H1 (cell line): ENCODE data around the gene ABL1. TPM values are rescaled to one million over a fixed set of nuclear protein-coding genes. Genes with fewer than 3 reads are reported as not detected.

ENCODE experiments used
- CTCF ChIA-PET: fragments of 300-600 bp; sonication (Branson Sonifier 250); formaldehyde crosslinking; loops from one replicate; lab custom pipeline; 2021; ENCODE audit not compliant: partially characterized antibody; lab: Charles Lee
- POLR2A ChIA-PET: fragments of 300-600 bp; sonication (Branson Sonifier 250); formaldehyde crosslinking; loops from one replicate; lab custom pipeline; 2021; ENCODE audit warnings: inconsistent platforms; ENCODE audit not compliant: partially characterized antibody; lab: Charles Lee
- DNase-seq, 2 experiments: peaks; one replicate each; pipeline versions ENCODE4 v3.0.0 to v3.0.0-alpha.2; 2010 to 2022; ENCODE audit warnings: low spot score in 2 of 2, low read depth in 1 of 2, mixed read lengths in 1 of 2
- FAIRE-seq: peaks from 2 replicates; lab custom pipeline; 2011; peaks lifted over from hg19 to GRCh38; lab: Jason Lieb, UNC
- H2AFZ ChIP-seq: 2 replicates; pipeline ENCODE4 v1.8.1; 2012; ENCODE audit warnings: low read length, inconsistent platforms
- H2AK5ac ChIP-seq: 2 replicates; pipeline ENCODE4 v1.6.1; 2013; ENCODE audit warnings: low read depth, low read length
- H2BK120ac ChIP-seq: replicated peaks from 2 replicates; pipeline ENCODE3; 2013; ENCODE audit warnings: low read depth, low read length, inconsistent platforms
- H2BK12ac ChIP-seq: 2 replicates; pipeline ENCODE4 v1.6.1; 2013; ENCODE audit warnings: low read depth, low read length
- H2BK15ac ChIP-seq: 2 replicates; pipeline ENCODE4 v1.6.1; 2013; ENCODE audit warnings: low read length
- H2BK20ac ChIP-seq: 2 replicates; pipeline ENCODE4 v1.6.1; 2013; ENCODE audit warnings: low read length
- H2BK5ac ChIP-seq: 2 replicates; pipeline ENCODE4 v1.6.1; 2013; ENCODE audit warnings: low read depth, low read length
- H3K14ac ChIP-seq: 2 replicates; pipeline ENCODE4 v1.6.1; 2013; ENCODE audit warnings: inconsistent platforms; ENCODE audit not compliant: insufficient read length
- H3K18ac ChIP-seq: 2 replicates; pipeline ENCODE4 v1.6.1; 2013; ENCODE audit warnings: low read length; ENCODE audit errors: extremely low read depth
- H3K23ac ChIP-seq: 2 replicates; pipeline ENCODE4 v1.6.1; 2013; ENCODE audit warnings: inconsistent platforms; ENCODE audit not compliant: insufficient read length
- H3K23me2 ChIP-seq: 2 replicates; pipeline ENCODE4 v1.6.1; 2013; ENCODE audit warnings: low read depth, low read length
- H3K27ac ChIP-seq: 2 replicates; pipeline ENCODE4 v1.6.1; 2011; ENCODE audit warnings: low read depth, low read length, inconsistent platforms
- H3K27me3 ChIP-seq, 4 experiments: replicated peaks in 1 of 4; 1 replicate in 1 of 4; 2 replicates in 3 of 4; pipeline versions ENCODE4 v1.6.1 to v1.8.1; 2011 to 2013; ENCODE audit warnings: low read length in 3 of 4, mild to moderate bottlenecking in 3 of 4, inconsistent platforms in 2 of 4, mixed read lengths in 2 of 4, moderate library complexity in 1 of 4; ENCODE audit not compliant: control insufficient read depth in 3 of 4, insufficient read depth in 3 of 4; ENCODE audit errors: extremely low read depth in 1 of 4
- H3K36me3 ChIP-seq, 4 experiments: 2 replicates each; pipeline versions ENCODE4 v1.6.1 to v1.8.1; 2011 to 2013; ENCODE audit warnings: mild to moderate bottlenecking in 4 of 4, low read length in 3 of 4, moderate library complexity in 2 of 4, control low read depth in 1 of 4, inconsistent platforms in 1 of 4; ENCODE audit not compliant: insufficient read depth in 4 of 4, control insufficient read depth in 2 of 4
- H3K4ac ChIP-seq: replicated peaks from 2 replicates; pipeline ENCODE3; 2013; ENCODE audit warnings: low read length, low read depth, mixed read lengths, inconsistent platforms; ENCODE audit not compliant: insufficient read length
- H3K4me1 ChIP-seq, 4 experiments: replicated peaks in 1 of 4; 1 replicate in 1 of 4; 2 replicates in 3 of 4; pipeline versions ENCODE4 v1.6.1 to v1.8.1; 2011 to 2013; ENCODE audit warnings: low read length in 3 of 4, inconsistent platforms in 2 of 4, mixed read lengths in 1 of 4; ENCODE audit not compliant: insufficient read depth in 4 of 4, control insufficient read depth in 3 of 4
- H3K4me2 ChIP-seq, 2 experiments: 2 replicates each; pipeline versions ENCODE4 v1.6.1 to v1.8.1; 2011 to 2013; ENCODE audit warnings: low read depth in 2 of 2, low read length in 2 of 2, control low read depth in 1 of 2, inconsistent platforms in 1 of 2, mild to moderate bottlenecking in 1 of 2; ENCODE audit not compliant: insufficient read depth in 1 of 2
- H3K4me3 ChIP-seq, 4 experiments: fragments of 200-600, 300-600 bp in 1 of 4; sonication (generic), shearing (Covaris generic), sonication (Bioruptor Twin) in 1 of 4; 2 replicates each; pipeline versions ENCODE4 v1.5.1 to v1.8.1; 2011 to 2016; ENCODE audit warnings: low read length in 4 of 4, low read depth in 3 of 4, control low read depth in 2 of 4, inconsistent platforms in 2 of 4, mild to moderate bottlenecking in 2 of 4, mixed read lengths in 1 of 4, moderate library complexity in 1 of 4; ENCODE audit not compliant: insufficient read depth in 2 of 4; ENCODE audit errors: extremely low read depth in 1 of 4
- H3K56ac ChIP-seq: replicated peaks from 2 replicates; pipeline ENCODE3; 2013; ENCODE audit warnings: low read depth, mild to moderate bottlenecking, mixed read lengths, low read length, inconsistent platforms; ENCODE audit not compliant: insufficient read length
- H3K79me1 ChIP-seq: 2 replicates; pipeline ENCODE4 v1.6.1; 2013; ENCODE audit warnings: low read depth, low read length, control low read depth
- H3K79me2 ChIP-seq, 2 experiments: 2 replicates each; pipeline versions ENCODE4 v1.6.1 to v1.8.1; 2012 to 2013; ENCODE audit warnings: low read length in 2 of 2, mild to moderate bottlenecking in 2 of 2, inconsistent platforms in 1 of 2; ENCODE audit not compliant: insufficient read depth in 2 of 2, control insufficient read depth in 1 of 2
- H3K9ac ChIP-seq, 4 experiments: replicated peaks in 1 of 4; 1 replicate in 1 of 4; 2 replicates in 3 of 4; pipeline versions ENCODE4 v1.6.1 to v1.8.1; 2011 to 2013; ENCODE audit warnings: low read depth in 3 of 4, low read length in 3 of 4, control low read depth in 2 of 4, mild to moderate bottlenecking in 2 of 4, moderate library complexity in 2 of 4, inconsistent platforms in 1 of 4; ENCODE audit errors: extremely low read depth in 1 of 4
- H3K9me3 ChIP-seq, 2 experiments: 2 replicates each; pipeline versions ENCODE4 v1.6.1 to v1.8.1; 2012 to 2013; ENCODE audit warnings: mild to moderate bottlenecking in 2 of 2, moderate library complexity in 2 of 2, control low read depth in 1 of 2, inconsistent platforms in 1 of 2, low read depth in 1 of 2, low read length in 1 of 2, mixed read lengths in 1 of 2; ENCODE audit not compliant: insufficient read depth in 2 of 2
- H4K20me1 ChIP-seq, 2 experiments: replicated peaks in 1 of 2; 2 replicates each; pipeline versions ENCODE3 to v1.8.1; 2011 to 2013; ENCODE audit warnings: inconsistent platforms in 2 of 2, low read length in 2 of 2, mild to moderate bottlenecking in 1 of 2; ENCODE audit not compliant: insufficient read depth in 2 of 2, control insufficient read depth in 1 of 2
- H4K5ac ChIP-seq: 2 replicates; pipeline ENCODE4 v1.6.1; 2013; ENCODE audit warnings: low read length, low read depth, mixed read lengths, inconsistent platforms; ENCODE audit not compliant: insufficient read length
- H4K8ac ChIP-seq: 2 replicates; pipeline ENCODE4 v1.8.0; 2013; ENCODE audit warnings: mild to moderate bottlenecking, moderate library complexity, low read length, inconsistent platforms; ENCODE audit not compliant: insufficient read depth; ENCODE audit errors: extremely low read depth
- H4K91ac ChIP-seq: replicated peaks from 2 replicates; pipeline ENCODE3; 2013; ENCODE audit warnings: low read length, mixed read lengths, inconsistent platforms; ENCODE audit not compliant: insufficient read length
- BCL11A ChIP-seq, 2 experiments: IDR thresholded peaks; one replicate each; pipeline ENCODE4 v1.6.1; 2011; ENCODE audit warnings: low read depth in 2 of 2, low read length in 2 of 2, mild to moderate bottlenecking in 2 of 2
- CBX8 ChIP-seq: fragments of 300-800, 300-1000 bp; sonication (generic); IDR thresholded peaks from 2 replicates; pipeline ENCODE4 v1.7.1; 2016; ENCODE audit warnings: low read depth, low read length, borderline replicate concordance
- GABPA ChIP-seq: IDR thresholded peaks from 2 replicates; pipeline ENCODE4 v1.6.1; 2011; ENCODE audit warnings: mild to moderate bottlenecking, low read length, moderate library complexity, borderline replicate concordance; ENCODE audit not compliant: insufficient read depth
- JUN ChIP-seq: IDR thresholded peaks from 2 replicates; pipeline ENCODE4 v1.6.1; 2011; ENCODE audit warnings: low read depth, mild to moderate bottlenecking, improper control_type of control experiment, low read length
- PHF8 ChIP-seq: fragments of 200-600 bp; sonication (generic); conservative IDR thresholded peaks from 2 replicates; pipeline ENCODE4 v1.7.1; 2012; ENCODE audit warnings: low read depth, mild to moderate bottlenecking, inconsistent platforms, low read length, moderate library complexity
- RFX5 ChIP-seq: IDR thresholded peaks from 2 replicates; pipeline ENCODE4 v1.6.1; 2011; ENCODE audit warnings: low read depth, low read length, improper control_type of control experiment, borderline replicate concordance
- RXRA ChIP-seq: IDR thresholded peaks from 2 replicates; pipeline ENCODE4 v1.6.1; 2011; ENCODE audit warnings: low read depth, mild to moderate bottlenecking, low read length, moderate library complexity; ENCODE audit not compliant: insufficient read depth
- SIN3A ChIP-seq, 2 experiments: IDR thresholded peaks in 1 of 2; conservative IDR thresholded peaks in 1 of 2; 2 replicates each; pipeline ENCODE4 v1.6.1; 2011 to 2012; ENCODE audit warnings: low read length in 2 of 2, improper control_type of control experiment in 1 of 2, low read depth in 1 of 2, mild to moderate bottlenecking in 1 of 2
- SRF ChIP-seq: IDR thresholded peaks from 2 replicates; pipeline ENCODE4 v1.6.1; 2011; ENCODE audit warnings: mild to moderate bottlenecking, low read depth, low read length, moderate library complexity
- TAF7 ChIP-seq: optimal IDR thresholded peaks from 2 replicates; pipeline ENCODE3; 2011; ENCODE audit warnings: low read depth, mild to moderate bottlenecking, inconsistent platforms, low read length, moderate library complexity, borderline replicate concordance
- TEAD4 ChIP-seq: IDR thresholded peaks from 2 replicates; pipeline ENCODE4 v1.6.1; 2012; ENCODE audit warnings: low read depth, low read length, inconsistent platforms, mixed read lengths
- WGBS, 2 experiments: shearing (Covaris generic) in 1 of 2; methylation state at CpG; one replicate each; pipeline versions ENCODE4 v1.1.6 to v1.1.7; 2013 to 2015; ENCODE audit warnings: low lambda C conversion rate in 2 of 2, mixed read lengths in 2 of 2, inconsistent platforms in 1 of 2, low coverage in 1 of 2, missing lambda C conversion rate in 1 of 2; ENCODE audit not compliant: insufficient replicate concordance in 2 of 2, insufficient coverage in 1 of 2, insufficient read length in 1 of 2; ENCODE audit errors: extremely low coverage in 1 of 2, missing lambda C conversion rate in 1 of 2; 5-methylcytosine and 5-hydroxymethylcytosine counted together
- polyA plus RNA-seq, 7 experiments: library from polyadenylated mRNA; depleted of rRNA in 3 of 7; stranded (reverse) in 5 of 7; unstranded in 2 of 7; fragments of >200 nt in 5 of 7; fragments of 200-250 nt in 2 of 7; gene quantifications; 1 replicate in 5 of 7; 2 replicates in 1 of 7; 4 replicates in 1 of 7; pipeline versions ENCODE4 v1.2.1 to v1.2.3, GENCODE V29; 2011 to 2013; ENCODE audit warnings: missing spikeins in 2 of 7, mixed read lengths in 2 of 7
- total RNA-seq: library from RNA; stranded (reverse); fragmentation: NEBNext Ultra II Directional; extraction: Animal tissue kit (Norgen Biotek cat#: 25700); gene quantifications from 2 replicates; pipeline ENCODE4 v1.2.1, GENCODE V29; 2021
- TF ChIP-seq, protein P1 (sequence below): IDR thresholded peaks from 2 replicates; pipeline ENCODE4 v1.6.1; 2011; ENCODE audit warnings: low read length, improper control_type of control experiment

Gene ABL1
- total and polyA plus RNA-seq, 2 of the 8 experiments (the other 6 are each of a cell fraction or from before 2014, with no cell fraction given), result 35.3 to 104 TPM

DNA sequence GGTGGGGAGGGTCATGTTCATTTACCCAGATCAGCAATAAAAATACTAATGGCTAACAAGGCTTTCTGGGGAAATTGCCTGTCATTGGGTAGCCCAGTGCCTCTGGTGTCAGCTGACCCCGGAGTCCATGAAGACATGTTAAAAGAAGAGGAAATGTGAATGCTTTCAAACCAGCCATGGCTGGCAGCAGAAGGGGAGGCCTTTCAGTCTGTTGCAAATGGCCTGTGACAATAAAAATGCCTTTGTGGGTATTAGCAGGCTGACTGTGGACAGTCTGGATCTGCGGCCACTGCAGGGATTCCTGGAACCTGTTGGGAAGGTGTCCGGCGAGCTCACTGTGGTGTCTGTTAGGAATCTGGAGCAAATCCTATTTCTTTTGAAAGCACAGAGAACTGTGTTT, 7.5 kb downstream of the ABL1 start:
- H3K36me3 ChIP-seq, result no peaks in the 10 kb centered on the region
- POLR2A ChIA-PET, result interaction anchor here (0.8 to 2.4 kb wide), 6 partner anchors 10 to 133 kb away, joined by 3 to 7 read pairs (median 4); no protein-coding TSS in a partner anchor
- no peak overlapping the region for H3K23ac ChIP-seq
- H3K4me3 ChIP-seq, result no peak overlapping the region
- H3K14ac ChIP-seq, result no peak overlapping the region
- no peak overlapping the region for H2AFZ ChIP-seq
- H3K23me2 ChIP-seq, result no peaks in the 10 kb centered on the region; the same call in 1 of the 2 replicates
- no peak overlapping the region for H2BK120ac ChIP-seq
- H3K79me2 ChIP-seq, result peaks cover 25 to 100% of the 10 kb centered on the region in 2 experiments
- no peak overlapping the region for H3K27ac ChIP-seq
- H4K5ac ChIP-seq, result no peak overlapping the region
- no peak overlapping the region for H4K91ac ChIP-seq
- H2BK12ac ChIP-seq, result no peak overlapping the region
- FAIRE-seq (no peak), DNase-seq (no peak)
- H3K56ac ChIP-seq, result no peak overlapping the region
- H3K9ac ChIP-seq, result no peak overlapping the region
- no peak overlapping the region for H3K18ac ChIP-seq
- H3K9me3 ChIP-seq, result no peaks in the 10 kb centered on the region
- H3K4ac ChIP-seq, result no peak overlapping the region
- H3K27me3 ChIP-seq, result no peaks in the 10 kb centered on the region
- peaks cover 12 to 18% of the 10 kb centered on the region in 2 experiments for H4K20me1 ChIP-seq
- H4K8ac ChIP-seq, result no peak overlapping the region
- H2BK15ac ChIP-seq, result no peak overlapping the region
- H3K4me1 ChIP-seq, result peaks cover 5 to 33% (median 16%) of the 10 kb centered on the region in 4 experiments
- 93% methylated on average over 4 of the region's 4 CpGs; no CpG with 5 or more reads in 1 of the 2 experiments for WGBS, 2 experiments
- H2BK20ac ChIP-seq, result no peak overlapping the region
- CTCF ChIA-PET, result interaction anchor here (1.6 to 4.0 kb wide), 5 partner anchors 12 to 132 kb away, joined by 5 to 26 read pairs (median 11); no protein-coding TSS in a partner anchor
- peaks cover 16% of the 10 kb centered on the region for H3K79me1 ChIP-seq
- no peak overlapping the region for H2AK5ac ChIP-seq
- H2BK5ac ChIP-seq, result no peak overlapping the region
- no peak overlapping the region for H3K4me2 ChIP-seq
- TF ChIP-seq CBX8 (no peak), PHF8 (no peak), SRF (no peak), JUN (no peak), GABPA (no peak), RXRA (no peak), TEAD4 (no peak), BCL11A (IDR thresholded peaks at IDR 0.05; ENCODE audit: low read depth in 2 of 2, low read length in 2 of 2) (no peak), SIN3A (conservative IDR thresholded peaks at IDR 0.05 in 1 of 2, IDR thresholded peaks at IDR 0.05 in 1 of 2; ENCODE audit: low read depth in 1 of 2, low read length in 2 of 2) (no peak), RFX5 (no peak), TAF7 (no peak)
- TF ChIP-seq, protein P1, sequence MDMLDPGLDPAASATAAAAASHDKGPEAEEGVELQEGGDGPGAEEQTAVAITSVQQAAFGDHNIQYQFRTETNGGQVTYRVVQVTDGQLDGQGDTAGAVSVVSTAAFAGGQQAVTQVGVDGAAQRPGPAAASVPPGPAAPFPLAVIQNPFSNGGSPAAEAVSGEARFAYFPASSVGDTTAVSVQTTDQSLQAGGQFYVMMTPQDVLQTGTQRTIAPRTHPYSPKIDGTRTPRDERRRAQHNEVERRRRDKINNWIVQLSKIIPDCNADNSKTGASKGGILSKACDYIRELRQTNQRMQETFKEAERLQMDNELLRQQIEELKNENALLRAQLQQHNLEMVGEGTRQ, result no peak
